ELR (cell line): ENCODE results near the gene CNNM1.

Source experiments
- DNase-seq: peaks from one replicate; pipeline ENCODE4 v3.0.0-alpha.2; 2015; ENCODE audit warnings: low read depth

The CNNM1 gene

GRCh38 chr10:99374526-99374925, 45.4 kb downstream of the CNNM1 start:
- peak; percentile 40 for DNase-seq

GRCh38 chr10:99374972-99375371, 45.8 kb downstream of the CNNM1 start:
- DNase-seq, result no peak

GRCh38 chr10:99375426-99375825, 46.3 kb downstream of the CNNM1 start:
- no peak for DNase-seq

GRCh38 chr10:99382176-99382575, 53.0 kb downstream of the CNNM1 start:
- DNase-seq, result no peak

GRCh38 chr10:99387071-99387470, 57.9 kb downstream of the CNNM1 start:
- no peak for DNase-seq

GRCh38 chr10:99387541-99387940, 58.4 kb downstream of the CNNM1 start:
- DNase-seq, result no peak

GRCh38 chr10:99389729-99390480, 60.7 kb downstream of the CNNM1 start:
- DNase-seq, result no peak

- DNase-seq, result no peak
These were observed 62.2 kb downstream of the CNNM1 start for GRCh38 chr10:99391346-99391745.

GRCh38 chr10:99393036-99393435, 63.9 kb downstream of the CNNM1 start:
- peak; percentile 45 for DNase-seq

GRCh38 chr10:99393683-99394082, 64.5 kb downstream of the CNNM1 start:
- DNase-seq, result peak; percentile 13

GRCh38 chr10:99394256-99394655, 65.1 kb downstream of the CNNM1 start:
- DNase-seq, result no peak

GRCh38 chr10:99394761-99395386, 65.7 kb downstream of the CNNM1 start:
- DNase-seq, result no peak

GRCh38 chr10:99395750-99396445, 66.7 kb downstream of the CNNM1 start:
- peak; percentile 97 for DNase-seq

GRCh38 chr10:99396471-99396870, 67.3 kb downstream of the CNNM1 start:
- DNase-seq, result peak; percentile 82

GRCh38 chr10:99399664-99400063, 70.5 kb downstream of the CNNM1 start:
- DNase-seq, result no peak

- DNase-seq, result peak; percentile 81
These were observed 74.5 kb downstream of the CNNM1 start for GRCh38 chr10:99403674-99404073.

GRCh38 chr10:99406149-99406548, 77.0 kb downstream of the CNNM1 start:
- no peak for DNase-seq

GRCh38 chr10:99410146-99410545, 81.0 kb downstream of the CNNM1 start:
- no peak for DNase-seq

- no peak for DNase-seq
These were observed 81.7 kb downstream of the CNNM1 start for GRCh38 chr10:99410876-99411275.

GRCh38 chr10:99411546-99411945, 82.4 kb downstream of the CNNM1 start:
- DNase-seq, result no peak

- no peak for DNase-seq
These were observed 82.9 kb downstream of the CNNM1 start for GRCh38 chr10:99412099-99412498.

GRCh38 chr10:99418910-99419624, 89.9 kb downstream of the CNNM1 start:
- no peak for DNase-seq
